GM23338 (cell line): ENCODE measurements around the gene ITIH4. TPM values are rescaled to one million over a fixed set of nuclear protein-coding genes. Genes with fewer than 3 reads are reported as not detected.
A peak's percentile ranks its signal among the peaks of the same experiment; 100 is the strongest.

Experiments used
- ATAC-seq: fragments of 200-7000 bp; cut with Tn5 transposase; 3 replicates; pipeline ENCODE4 v1.9.1; 2020
- DNase-seq: peaks from one replicate; pipeline ENCODE4 v3.0.0-alpha.2; 2015; ENCODE audit warnings: low spot score
- H2AFZ ChIP-seq: fragments of 200-600 bp; sonication (generic); 2 replicates; pipeline ENCODE4 v1.8.0; 2016; ENCODE audit warnings: antibody characterized with exemption, mild to moderate bottlenecking, moderate library complexity
- H3F3A ChIP-seq: fragments of 200-600 bp; sonication (generic); replicated peaks from 2 replicates; pipeline ENCODE4 v1.8.0; 2017; ENCODE audit warnings: antibody characterized with exemption, mixed run types, low read depth
- H3K27ac ChIP-seq: fragments of 200-600 bp; sonication (generic); 2 replicates; pipeline ENCODE4 v1.6.1; 2016; ENCODE audit warnings: low read depth
- H3K27me3 ChIP-seq: fragments of 200-600 bp; sonication (generic); 2 replicates; pipeline ENCODE4 v1.8.0; 2016; ENCODE audit warnings: mild to moderate bottlenecking, mixed run types, moderate library complexity; ENCODE audit not compliant: insufficient read depth
- H3K36me3 ChIP-seq: fragments of 200-600 bp; sonication (generic); 2 replicates; pipeline ENCODE4 v1.8.0; 2016; ENCODE audit warnings: mild to moderate bottlenecking; ENCODE audit not compliant: insufficient read depth
- H3K4me1 ChIP-seq: fragments of 200-600 bp; sonication (generic); 2 replicates; pipeline ENCODE4 v1.8.0; 2016; ENCODE audit warnings: mild to moderate bottlenecking, moderate library complexity; ENCODE audit not compliant: insufficient read depth
- H3K4me2 ChIP-seq: fragments of 200-600 bp; sonication (generic); 2 replicates; pipeline ENCODE4 v1.7.1; 2017; ENCODE audit warnings: mixed run types
- H3K4me3 ChIP-seq: fragments of 200-600 bp; sonication (generic); 2 replicates; pipeline ENCODE4 v1.6.1; 2016; ENCODE audit warnings: mixed run types
- H3K79me2 ChIP-seq: fragments of 200-600 bp; sonication (generic); replicated peaks from 2 replicates; pipeline ENCODE4 v1.8.0; 2017; ENCODE audit warnings: mild to moderate bottlenecking; ENCODE audit not compliant: insufficient read depth
- H3K9me2 ChIP-seq: fragments of 200-600 bp; sonication (generic); 2 replicates; pipeline ENCODE4 v1.8.0; 2017; ENCODE audit not compliant: insufficient read depth
- H4K20me1 ChIP-seq: fragments of 200-600 bp; sonication (generic); replicated peaks from 2 replicates; pipeline ENCODE4 v1.8.0; 2017; ENCODE audit warnings: mild to moderate bottlenecking; ENCODE audit not compliant: insufficient read depth
- H3K27ac Mint-ChIP-seq: 2 replicates; pipeline ENCODE4 v1.8.0; 2020; ENCODE audit warnings: inconsistent platforms, mild to moderate bottlenecking, moderate library complexity, mixed read lengths
- H3K27me3 Mint-ChIP-seq: 3 replicates; pipeline ENCODE4 v1.8.0; 2022; ENCODE audit warnings: low read depth, mild to moderate bottlenecking, moderate library complexity, mixed read lengths, inconsistent platforms; ENCODE audit not compliant: insufficient read depth, poor library complexity
- H3K36me3 Mint-ChIP-seq: 3 replicates; pipeline ENCODE4 v1.8.0; 2021; ENCODE audit warnings: low read depth, mild to moderate bottlenecking, inconsistent platforms, moderate library complexity, mixed read lengths
- H3K4me1 Mint-ChIP-seq: 3 replicates; pipeline ENCODE4 v1.8.0; 2020; ENCODE audit warnings: mild to moderate bottlenecking, inconsistent platforms, mixed read lengths
- H3K4me3 Mint-ChIP-seq: 3 replicates; pipeline ENCODE4 v1.8.0; 2021; ENCODE audit warnings: moderate library complexity, mild to moderate bottlenecking, inconsistent platforms, mixed read lengths
- H3K9me3 Mint-ChIP-seq: 3 replicates; pipeline ENCODE4 v1.8.0; 2020; ENCODE audit warnings: moderate library complexity, mild to moderate bottlenecking, inconsistent platforms, mixed read lengths
- CREB1 ChIP-seq: fragments of 250-450 bp; sonication (Bioruptor Pico); IDR thresholded peaks from 2 replicates; pipeline ENCODE4 v1.5.0; 2020; ENCODE audit warnings: low read depth, mild to moderate bottlenecking, moderate library complexity
- ETS1 ChIP-seq: IDR thresholded peaks from 2 replicates; pipeline ENCODE4 v1.6.1; 2016; ENCODE audit warnings: antibody characterized with exemption
- EZH2 ChIP-seq: fragments of 200-600 bp; sonication (generic); IDR thresholded peaks from one replicate; pipeline ENCODE4 v1.8.0; 2017; ENCODE audit warnings: antibody characterized with exemption, mild to moderate bottlenecking, low read depth; ENCODE audit not compliant: unreplicated experiment
- EZH2phosphoT487 ChIP-seq: fragments of 200-600 bp; sonication (generic); IDR thresholded peaks from one replicate; pipeline ENCODE4 v1.8.1; 2018; ENCODE audit warnings: antibody characterized with exemption; ENCODE audit not compliant: unreplicated experiment
- JUNB ChIP-seq: IDR thresholded peaks from one replicate; pipeline ENCODE4 v1.6.1; 2016; ENCODE audit warnings: antibody characterized with exemption; ENCODE audit not compliant: unreplicated experiment
- NANOG ChIP-seq: IDR thresholded peaks from 2 replicates; pipeline ENCODE4 v1.6.1; 2016; ENCODE audit warnings: antibody characterized with exemption, borderline replicate concordance
- POLR2AphosphoS5 ChIP-seq: IDR thresholded peaks from 2 replicates; pipeline ENCODE4 v1.6.1; 2016; ENCODE audit warnings: antibody characterized with exemption, low read depth
- STAT1 ChIP-seq: IDR thresholded peaks from one replicate; pipeline ENCODE4 v1.6.1; 2016; ENCODE audit warnings: antibody characterized with exemption; ENCODE audit not compliant: unreplicated experiment
- ZNF114 ChIP-seq: fragments of 250-450 bp; sonication (Bioruptor Pico); IDR thresholded peaks from 2 replicates; pipeline ENCODE4 v1.5.0; 2020; ENCODE audit warnings: mild to moderate bottlenecking, moderate library complexity
- ZNF331 ChIP-seq: fragments of 250-450 bp; sonication (Bioruptor Pico); IDR thresholded peaks from 2 replicates; pipeline ENCODE4 v1.5.0; 2020; ENCODE audit warnings: low read depth, mild to moderate bottlenecking, moderate library complexity
- polyA plus RNA-seq: library from polyadenylated mRNA; unstranded; fragments of >200 nt; fragmentation: Nextera tagmentation; extraction: Ambion mirVana; gene quantifications from 2 replicates; pipeline ENCODE4 v1.2.1, GENCODE V29; 2016
- total RNA-seq: library from RNA; depleted of rRNA; stranded (reverse); fragments of >200 nt; shearing (Covaris generic); gene quantifications from 2 replicates; pipeline ENCODE4 v1.2.3, GENCODE V29; 2014
- TF ChIP-seq, protein P1 (sequence below), 2 experiments: fragments of 200-600 bp in 1 of 2; sonication (generic) in 1 of 2; conservative IDR thresholded peaks; 2 replicates each; pipeline versions ENCODE4 v1.5.1 to v1.6.1; 2016 to 2017; ENCODE audit warnings: antibody characterized with exemption in 2 of 2, low read depth in 2 of 2, mild to moderate bottlenecking in 2 of 2, moderate library complexity in 1 of 2
- TF ChIP-seq, protein P2 (sequence below): IDR thresholded peaks from one replicate; pipeline ENCODE4 v1.6.1; 2018; ENCODE audit warnings: antibody characterized with exemption; ENCODE audit not compliant: unreplicated experiment
- TF ChIP-seq, protein P3 (sequence below): fragments of 250-450 bp; sonication (Bioruptor Pico); IDR thresholded peaks from 2 replicates; pipeline ENCODE4 v1.5.0; 2020; ENCODE audit warnings: mild to moderate bottlenecking, moderate library complexity

The ITIH4 gene
- total and polyA plus RNA-seq, 2 experiments from 2014 or later = 0.82 to 1.4 TPM

GRCh38 chr3:52841981-52842340 lies 11.5 kb upstream of the ITIH4 start:
- H3K4me3 Mint-ChIP-seq = no peak overlapping the region
- peaks cover 9% of the 10 kb centered on the region for H3K27me3 Mint-ChIP-seq
- H3K27ac ChIP-seq = no peak overlapping the region
- peaks cover 5% of the 10 kb centered on the region for H3K4me1 Mint-ChIP-seq
- H4K20me1 ChIP-seq = peaks cover 2% of the 10 kb centered on the region; the same call in 1 of the 2 replicates
- TF ChIP-seq, protein P1, sequence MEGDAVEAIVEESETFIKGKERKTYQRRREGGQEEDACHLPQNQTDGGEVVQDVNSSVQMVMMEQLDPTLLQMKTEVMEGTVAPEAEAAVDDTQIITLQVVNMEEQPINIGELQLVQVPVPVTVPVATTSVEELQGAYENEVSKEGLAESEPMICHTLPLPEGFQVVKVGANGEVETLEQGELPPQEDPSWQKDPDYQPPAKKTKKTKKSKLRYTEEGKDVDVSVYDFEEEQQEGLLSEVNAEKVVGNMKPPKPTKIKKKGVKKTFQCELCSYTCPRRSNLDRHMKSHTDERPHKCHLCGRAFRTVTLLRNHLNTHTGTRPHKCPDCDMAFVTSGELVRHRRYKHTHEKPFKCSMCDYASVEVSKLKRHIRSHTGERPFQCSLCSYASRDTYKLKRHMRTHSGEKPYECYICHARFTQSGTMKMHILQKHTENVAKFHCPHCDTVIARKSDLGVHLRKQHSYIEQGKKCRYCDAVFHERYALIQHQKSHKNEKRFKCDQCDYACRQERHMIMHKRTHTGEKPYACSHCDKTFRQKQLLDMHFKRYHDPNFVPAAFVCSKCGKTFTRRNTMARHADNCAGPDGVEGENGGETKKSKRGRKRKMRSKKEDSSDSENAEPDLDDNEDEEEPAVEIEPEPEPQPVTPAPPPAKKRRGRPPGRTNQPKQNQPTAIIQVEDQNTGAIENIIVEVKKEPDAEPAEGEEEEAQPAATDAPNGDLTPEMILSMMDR (conservative IDR thresholded peaks at IDR 0.05; ENCODE audit: low read depth in 2 of 2) = no peak
- TF ChIP-seq NANOG (no peak), EZH2 (no peak), STAT1 (no peak), ZNF331 (CRISPR knock-in tag) (no peak), ZNF114 (no peak), JUNB (no peak), POLR2AphosphoS5 (no peak), ETS1 (no peak), EZH2phosphoT487 (no peak), CREB1 (CRISPR knock-in tag) (no peak)
- TF ChIP-seq, protein P2, sequence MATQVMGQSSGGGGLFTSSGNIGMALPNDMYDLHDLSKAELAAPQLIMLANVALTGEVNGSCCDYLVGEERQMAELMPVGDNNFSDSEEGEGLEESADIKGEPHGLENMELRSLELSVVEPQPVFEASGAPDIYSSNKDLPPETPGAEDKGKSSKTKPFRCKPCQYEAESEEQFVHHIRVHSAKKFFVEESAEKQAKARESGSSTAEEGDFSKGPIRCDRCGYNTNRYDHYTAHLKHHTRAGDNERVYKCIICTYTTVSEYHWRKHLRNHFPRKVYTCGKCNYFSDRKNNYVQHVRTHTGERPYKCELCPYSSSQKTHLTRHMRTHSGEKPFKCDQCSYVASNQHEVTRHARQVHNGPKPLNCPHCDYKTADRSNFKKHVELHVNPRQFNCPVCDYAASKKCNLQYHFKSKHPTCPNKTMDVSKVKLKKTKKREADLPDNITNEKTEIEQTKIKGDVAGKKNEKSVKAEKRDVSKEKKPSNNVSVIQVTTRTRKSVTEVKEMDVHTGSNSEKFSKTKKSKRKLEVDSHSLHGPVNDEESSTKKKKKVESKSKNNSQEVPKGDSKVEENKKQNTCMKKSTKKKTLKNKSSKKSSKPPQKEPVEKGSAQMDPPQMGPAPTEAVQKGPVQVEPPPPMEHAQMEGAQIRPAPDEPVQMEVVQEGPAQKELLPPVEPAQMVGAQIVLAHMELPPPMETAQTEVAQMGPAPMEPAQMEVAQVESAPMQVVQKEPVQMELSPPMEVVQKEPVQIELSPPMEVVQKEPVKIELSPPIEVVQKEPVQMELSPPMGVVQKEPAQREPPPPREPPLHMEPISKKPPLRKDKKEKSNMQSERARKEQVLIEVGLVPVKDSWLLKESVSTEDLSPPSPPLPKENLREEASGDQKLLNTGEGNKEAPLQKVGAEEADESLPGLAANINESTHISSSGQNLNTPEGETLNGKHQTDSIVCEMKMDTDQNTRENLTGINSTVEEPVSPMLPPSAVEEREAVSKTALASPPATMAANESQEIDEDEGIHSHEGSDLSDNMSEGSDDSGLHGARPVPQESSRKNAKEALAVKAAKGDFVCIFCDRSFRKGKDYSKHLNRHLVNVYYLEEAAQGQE = no peak
- TF ChIP-seq, protein P3, sequence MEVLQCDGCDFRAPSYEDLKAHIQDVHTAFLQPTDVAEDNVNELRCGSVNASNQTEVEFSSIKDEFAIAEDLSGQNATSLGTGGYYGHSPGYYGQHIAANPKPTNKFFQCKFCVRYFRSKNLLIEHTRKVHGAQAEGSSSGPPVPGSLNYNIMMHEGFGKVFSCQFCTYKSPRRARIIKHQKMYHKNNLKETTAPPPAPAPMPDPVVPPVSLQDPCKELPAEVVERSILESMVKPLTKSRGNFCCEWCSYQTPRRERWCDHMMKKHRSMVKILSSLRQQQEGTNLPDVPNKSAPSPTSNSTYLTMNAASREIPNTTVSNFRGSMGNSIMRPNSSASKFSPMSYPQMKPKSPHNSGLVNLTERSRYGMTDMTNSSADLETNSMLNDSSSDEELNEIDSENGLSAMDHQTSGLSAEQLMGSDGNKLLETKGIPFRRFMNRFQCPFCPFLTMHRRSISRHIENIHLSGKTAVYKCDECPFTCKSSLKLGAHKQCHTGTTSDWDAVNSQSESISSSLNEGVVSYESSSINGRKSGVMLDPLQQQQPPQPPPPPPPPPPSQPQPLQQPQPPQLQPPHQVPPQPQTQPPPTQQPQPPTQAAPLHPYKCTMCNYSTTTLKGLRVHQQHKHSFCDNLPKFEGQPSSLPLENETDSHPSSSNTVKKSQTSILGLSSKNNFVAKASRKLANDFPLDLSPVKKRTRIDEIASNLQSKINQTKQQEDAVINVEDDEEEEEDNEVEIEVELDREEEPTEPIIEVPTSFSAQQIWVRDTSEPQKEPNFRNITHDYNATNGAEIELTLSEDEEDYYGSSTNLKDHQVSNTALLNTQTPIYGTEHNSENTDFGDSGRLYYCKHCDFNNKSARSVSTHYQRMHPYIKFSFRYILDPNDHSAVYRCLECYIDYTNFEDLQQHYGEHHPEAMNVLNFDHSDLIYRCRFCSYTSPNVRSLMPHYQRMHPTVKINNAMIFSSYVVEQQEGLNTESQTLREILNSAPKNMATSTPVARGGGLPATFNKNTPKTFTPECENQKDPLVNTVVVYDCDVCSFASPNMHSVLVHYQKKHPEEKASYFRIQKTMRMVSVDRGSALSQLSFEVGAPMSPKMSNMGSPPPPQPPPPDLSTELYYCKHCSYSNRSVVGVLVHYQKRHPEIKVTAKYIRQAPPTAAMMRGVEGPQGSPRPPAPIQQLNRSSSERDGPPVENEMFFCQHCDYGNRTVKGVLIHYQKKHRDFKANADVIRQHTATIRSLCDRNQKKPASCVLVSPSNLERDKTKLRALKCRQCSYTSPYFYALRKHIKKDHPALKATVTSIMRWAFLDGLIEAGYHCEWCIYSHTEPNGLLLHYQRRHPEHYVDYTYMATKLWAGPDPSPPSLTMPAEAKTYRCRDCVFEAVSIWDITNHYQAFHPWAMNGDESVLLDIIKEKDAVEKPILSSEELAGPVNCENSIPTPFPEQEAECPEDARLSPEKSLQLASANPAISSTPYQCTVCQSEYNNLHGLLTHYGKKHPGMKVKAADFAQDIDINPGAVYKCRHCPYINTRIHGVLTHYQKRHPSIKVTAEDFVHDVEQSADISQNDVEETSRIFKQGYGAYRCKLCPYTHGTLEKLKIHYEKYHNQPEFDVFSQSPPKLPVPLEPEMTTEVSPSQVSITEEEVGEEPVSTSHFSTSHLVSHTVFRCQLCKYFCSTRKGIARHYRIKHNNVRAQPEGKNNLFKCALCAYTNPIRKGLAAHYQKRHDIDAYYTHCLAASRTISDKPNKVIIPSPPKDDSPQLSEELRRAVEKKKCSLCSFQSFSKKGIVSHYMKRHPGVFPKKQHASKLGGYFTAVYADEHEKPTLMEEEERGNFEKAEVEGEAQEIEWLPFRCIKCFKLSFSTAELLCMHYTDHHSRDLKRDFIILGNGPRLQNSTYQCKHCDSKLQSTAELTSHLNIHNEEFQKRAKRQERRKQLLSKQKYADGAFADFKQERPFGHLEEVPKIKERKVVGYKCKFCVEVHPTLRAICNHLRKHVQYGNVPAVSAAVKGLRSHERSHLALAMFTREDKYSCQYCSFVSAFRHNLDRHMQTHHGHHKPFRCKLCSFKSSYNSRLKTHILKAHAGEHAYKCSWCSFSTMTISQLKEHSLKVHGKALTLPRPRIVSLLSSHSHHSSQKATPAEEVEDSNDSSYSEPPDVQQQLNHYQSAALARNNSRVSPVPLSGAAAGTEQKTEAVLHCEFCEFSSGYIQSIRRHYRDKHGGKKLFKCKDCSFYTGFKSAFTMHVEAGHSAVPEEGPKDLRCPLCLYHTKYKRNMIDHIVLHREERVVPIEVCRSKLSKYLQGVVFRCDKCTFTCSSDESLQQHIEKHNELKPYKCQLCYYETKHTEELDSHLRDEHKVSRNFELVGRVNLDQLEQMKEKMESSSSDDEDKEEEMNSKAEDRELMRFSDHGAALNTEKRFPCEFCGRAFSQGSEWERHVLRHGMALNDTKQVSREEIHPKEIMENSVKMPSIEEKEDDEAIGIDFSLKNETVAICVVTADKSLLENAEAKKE (CRISPR knock-in tag) = no peak
- H3K36me3 ChIP-seq = no peaks in the 10 kb centered on the region
- H3K4me2 ChIP-seq = no peak overlapping the region
- H3K4me3 ChIP-seq = no peak overlapping the region
- H3F3A ChIP-seq = no peaks in the 10 kb centered on the region
- no peaks in the 10 kb centered on the region for H3K79me2 ChIP-seq
- H3K4me1 ChIP-seq = no peaks in the 10 kb centered on the region
- no peaks in the 10 kb centered on the region for H3K27me3 ChIP-seq
- DNase-seq (no peak), ATAC-seq (no peak)
- peak overlapping the region; percentile 24; the same call in 1 of the 2 replicates for H3K27ac Mint-ChIP-seq
- no peaks in the 10 kb centered on the region for H3K9me2 ChIP-seq
- no peaks in the 10 kb centered on the region for H3K9me3 Mint-ChIP-seq
- peaks cover 15% of the 10 kb centered on the region; the same call in 2 of the 3 replicates for H3K36me3 Mint-ChIP-seq
- H2AFZ ChIP-seq = no peak overlapping the region
